Measurements from ENCODE around the gene RALGPS1.

Gene RALGPS1

DNA sequence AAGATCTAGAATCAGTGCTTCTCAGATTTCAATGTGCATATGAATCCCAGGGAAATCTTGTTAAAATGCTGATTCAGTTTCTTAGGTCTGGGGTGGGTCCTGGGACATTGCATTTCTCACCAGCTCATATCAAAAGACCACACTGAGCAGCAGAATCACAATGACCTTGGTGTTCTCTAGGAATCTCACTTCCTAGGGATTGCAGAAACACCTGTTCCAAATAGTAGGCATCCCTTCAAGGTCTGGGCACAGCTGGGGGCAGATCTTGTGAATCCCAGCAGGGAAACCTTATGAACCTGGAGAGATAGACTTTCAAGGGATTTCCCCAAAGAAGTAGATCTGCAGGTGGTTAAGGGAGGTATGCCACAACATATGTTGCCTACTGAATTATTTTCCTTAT lies 341.1 kb downstream of the RALGPS1 start:
- no peak for TF ChIP-seq Cebpa-rat (IDR thresholded peaks at IDR 0.05)
- no peak overlapping the region for H3K27ac ChIP-seq
- H3K9me3 ChIP-seq: no peaks in the 10 kb centered on the region
- no peaks in the 10 kb centered on the region for H4K20me1 ChIP-seq
- H3K4me1 ChIP-seq: no peaks in the 10 kb centered on the region
- H3K4me3 ChIP-seq: no peak overlapping the region
- H3K9ac ChIP-seq: no peak overlapping the region
- H3K27me3 ChIP-seq: no peaks in the 10 kb centered on the region
- no peak overlapping the region for H3K4me2 ChIP-seq
- no peaks in the 10 kb centered on the region for H3K36me3 ChIP-seq

DNA sequence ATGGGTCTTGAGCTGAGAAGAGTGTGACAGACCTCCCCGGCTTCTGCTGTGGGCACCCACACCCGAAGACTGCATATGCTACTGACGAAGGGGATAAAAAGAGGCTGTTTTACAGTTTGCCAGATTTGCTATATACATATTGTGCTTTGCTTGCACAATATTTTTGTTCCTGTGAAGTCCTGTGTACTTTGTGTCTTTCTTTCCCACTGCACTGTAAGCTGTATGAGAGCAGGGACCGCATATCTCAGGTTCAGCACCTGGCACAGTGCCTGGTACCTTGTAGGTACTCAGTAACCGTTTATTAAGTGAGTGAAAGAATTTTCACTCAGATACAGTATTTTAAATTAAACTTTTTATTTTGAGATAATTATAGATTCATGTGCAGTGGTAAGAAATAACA lies 341.7 kb downstream of the RALGPS1 start:
- H3K4me3 ChIP-seq: no peak overlapping the region
- no peak overlapping the region for H3K4me2 ChIP-seq
- H3K9me3 ChIP-seq: no peaks in the 10 kb centered on the region
- no peak overlapping the region for H3K27ac ChIP-seq
- H3K9ac ChIP-seq: no peak overlapping the region
- H3K4me1 ChIP-seq: no peaks in the 10 kb centered on the region
- no peak for TF ChIP-seq Cebpa-rat (IDR thresholded peaks at IDR 0.05)
- H3K36me3 ChIP-seq: no peaks in the 10 kb centered on the region
- no peaks in the 10 kb centered on the region for H3K27me3 ChIP-seq
- no peaks in the 10 kb centered on the region for H4K20me1 ChIP-seq

DNA sequence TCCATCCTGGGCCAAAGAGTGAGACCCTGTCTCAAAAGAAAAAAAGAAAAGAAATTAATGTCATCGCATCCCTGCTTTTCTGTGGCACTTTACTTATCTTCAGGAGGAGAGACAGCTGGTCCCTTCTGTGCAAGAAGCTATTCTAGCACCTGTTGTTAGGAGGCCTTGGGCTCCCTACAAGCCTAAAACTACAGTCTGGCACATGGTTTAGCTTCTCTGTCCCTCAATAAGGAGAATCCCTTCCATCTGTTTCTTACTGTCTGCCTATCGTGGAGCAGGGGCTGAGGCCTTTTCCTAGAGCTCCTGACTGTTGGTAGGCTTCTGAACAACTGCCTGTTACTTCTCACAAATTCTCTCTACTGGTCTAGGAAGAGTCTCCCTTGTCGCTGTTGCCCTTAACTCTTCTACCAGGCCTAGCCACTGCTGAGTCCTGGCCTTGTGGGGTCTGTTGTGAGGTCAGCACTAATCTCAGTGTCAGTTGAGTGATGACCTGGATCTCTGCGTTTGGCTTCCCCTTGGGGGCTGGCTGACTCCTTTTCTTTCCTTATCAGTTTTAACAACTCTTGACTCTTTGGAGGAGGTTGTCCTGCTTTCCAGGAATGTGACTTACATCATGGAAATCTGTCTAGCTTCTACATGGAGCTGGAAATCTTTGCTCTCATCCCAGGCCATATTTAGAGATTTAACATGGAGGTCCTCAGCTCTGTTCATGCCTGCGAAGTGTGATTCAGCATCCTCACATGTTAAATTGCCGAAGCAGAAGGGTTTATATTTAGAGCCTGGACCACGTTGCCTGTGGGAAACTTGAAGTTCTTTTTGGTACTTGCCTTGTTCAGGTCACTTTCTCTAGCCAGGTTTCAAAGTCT lies 344.3 kb downstream of the RALGPS1 start:
- no peak overlapping the region for H3K9ac ChIP-seq
- no peak for TF ChIP-seq Cebpa-rat (IDR thresholded peaks at IDR 0.05)

DNA sequence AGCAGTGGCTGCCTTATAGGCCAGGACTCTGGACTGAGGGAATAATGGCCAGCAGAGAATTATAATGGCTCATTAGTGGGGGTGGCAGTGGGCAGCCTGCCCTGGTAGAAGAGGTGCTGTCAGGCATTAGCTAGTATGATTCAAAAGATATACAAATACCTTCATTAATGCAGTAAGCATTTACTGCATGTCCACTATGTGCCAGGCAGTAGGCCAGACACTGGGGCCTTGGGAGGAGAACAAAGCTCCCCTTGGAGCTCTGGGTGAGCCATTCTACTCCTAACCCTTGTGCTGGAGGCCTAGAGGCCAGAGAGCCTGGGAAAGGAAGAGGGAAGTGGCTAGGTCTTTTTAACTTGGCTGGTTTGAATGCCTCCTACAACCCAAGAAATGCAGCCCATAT lies 348.0 kb downstream of the RALGPS1 start:
- H3K27ac ChIP-seq: no peak overlapping the region
- no peak overlapping the region for H3K4me2 ChIP-seq
- no peaks in the 10 kb centered on the region for H3K9me3 ChIP-seq
- no peaks in the 10 kb centered on the region for H3K4me1 ChIP-seq
- no peaks in the 10 kb centered on the region for H3K36me3 ChIP-seq
- no peaks in the 10 kb centered on the region for H4K20me1 ChIP-seq
- TF ChIP-seq Cebpa-rat (IDR thresholded peaks at IDR 0.05): no peak
- no peaks in the 10 kb centered on the region for H3K27me3 ChIP-seq
- no peak overlapping the region for H3K9ac ChIP-seq
- H3K4me3 ChIP-seq: no peak overlapping the region

More for the DNA sequence above, 344.3 kb downstream of the RALGPS1 start:
- Histone ChIP-seq H3K4me2 (no peak overlapping the region), H3K27me3 (no peaks in the 10 kb centered on the region), H3K27ac (no peak overlapping the region), H3K4me1 (no peaks in the 10 kb centered on the region), H3K9me3 (no peaks in the 10 kb centered on the region), H3K36me3 (no peaks in the 10 kb centered on the region), H4K20me1 (no peaks in the 10 kb centered on the region), H3K4me3 (no peak overlapping the region)

DNA sequence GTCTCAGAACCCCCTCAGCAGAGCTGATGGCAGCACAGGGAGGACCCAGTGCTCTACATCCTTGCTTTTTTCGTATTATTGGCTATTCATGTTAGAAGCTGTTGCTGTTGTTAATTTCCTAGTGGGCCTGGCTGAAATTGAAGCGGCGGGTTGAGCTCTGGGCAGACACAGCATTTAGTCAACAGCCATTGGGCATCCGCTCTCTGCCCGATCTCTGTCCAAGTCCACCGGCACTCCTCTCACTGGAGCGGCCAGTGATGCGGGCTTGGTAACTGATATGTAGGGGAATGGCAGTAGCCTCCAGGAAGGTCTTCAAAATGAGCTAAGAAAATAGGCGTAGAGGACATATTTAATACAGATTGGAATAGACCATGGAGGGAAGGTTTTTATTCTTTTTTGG lies 348.7 kb downstream of the RALGPS1 start:
- Histone ChIP-seq H3K27me3 (no peaks in the 10 kb centered on the region), H3K36me3 (no peaks in the 10 kb centered on the region), H3K4me2 (no peak overlapping the region), H3K27ac (no peak overlapping the region), H3K9me3 (no peaks in the 10 kb centered on the region), H3K4me3 (no peak overlapping the region), H4K20me1 (no peaks in the 10 kb centered on the region), H3K9ac (no peak overlapping the region), H3K4me1 (no peaks in the 10 kb centered on the region)
- TF ChIP-seq Cebpa-rat (IDR thresholded peaks at IDR 0.05): no peak

DNA sequence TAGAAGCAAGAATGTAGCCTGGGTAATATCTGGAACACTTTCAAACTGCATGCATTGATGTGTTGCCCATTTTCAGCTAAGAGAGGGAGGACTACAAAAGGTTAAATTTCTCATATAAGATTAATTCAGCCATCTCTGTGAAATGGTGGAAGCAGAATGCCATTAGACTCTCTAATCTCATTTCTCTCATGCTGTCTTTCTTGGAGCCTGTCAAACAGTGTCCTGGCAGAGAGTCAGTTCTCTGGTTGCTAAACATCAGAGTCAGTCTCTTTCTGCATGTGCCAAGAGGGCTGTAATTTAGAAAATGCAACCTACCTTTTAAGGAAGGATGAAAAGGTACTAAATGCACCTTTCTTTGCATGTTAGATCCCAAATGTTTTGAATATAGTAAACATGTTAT lies 349.1 kb downstream of the RALGPS1 start:
- H3K4me3 ChIP-seq: no peak overlapping the region
- H3K9me3 ChIP-seq: no peaks in the 10 kb centered on the region
- no peak overlapping the region for H3K9ac ChIP-seq
- H3K4me1 ChIP-seq: no peaks in the 10 kb centered on the region
- H3K4me2 ChIP-seq: no peak overlapping the region
- no peaks in the 10 kb centered on the region for H3K27me3 ChIP-seq
- H4K20me1 ChIP-seq: no peaks in the 10 kb centered on the region
- TF ChIP-seq Cebpa-rat (IDR thresholded peaks at IDR 0.05): no peak
- no peak overlapping the region for H3K27ac ChIP-seq
- no peaks in the 10 kb centered on the region for H3K36me3 ChIP-seq

DNA sequence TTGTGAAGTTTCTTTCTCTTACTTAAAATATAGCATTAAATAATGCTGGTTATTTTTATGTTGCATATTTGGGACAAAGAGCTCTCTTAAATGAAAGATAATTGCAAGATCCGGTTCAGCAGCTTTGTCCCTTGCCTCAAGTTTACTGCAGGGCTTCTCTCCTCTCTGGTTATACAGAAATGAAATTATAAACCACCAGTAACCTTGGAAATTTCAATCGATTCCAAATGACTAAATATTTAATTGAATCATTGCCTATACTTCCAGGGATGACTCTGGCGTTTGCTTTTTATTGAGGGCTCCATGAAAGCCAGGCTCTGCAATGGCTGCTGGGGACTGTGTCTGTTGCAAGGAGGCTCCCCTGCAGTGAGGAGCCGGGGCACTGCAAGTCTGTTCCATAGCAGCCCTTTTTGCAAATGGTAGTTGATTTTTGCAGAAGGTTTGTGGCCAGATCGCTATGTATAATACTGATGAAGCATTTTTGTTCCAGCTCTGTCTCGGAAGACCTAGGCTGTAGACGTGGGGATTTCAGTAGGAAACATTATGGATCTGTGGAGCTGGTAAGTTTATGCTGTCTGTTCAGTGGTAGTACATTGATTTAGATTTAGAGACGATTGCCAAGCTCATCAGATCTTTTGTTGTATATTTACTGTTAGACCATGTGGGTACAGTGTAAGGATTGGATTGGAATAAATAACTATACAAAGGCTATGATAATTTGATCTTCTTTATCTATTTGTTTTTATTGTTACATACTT lies 350.1 kb downstream of the RALGPS1 start, which contains the start of gene GARNL3:
Gene GARNL3, plus strand, starts transcription at position 313 of the 758 bp plus-strand sequence. Its CDS starts 104 bp downstream, at position 417.
- Histone ChIP-seq H4K20me1 (no peaks in the 10 kb centered on the region), H3K36me3 (no peaks in the 10 kb centered on the region), H3K9me3 (no peaks in the 10 kb centered on the region), H3K4me1 (no peaks in the 10 kb centered on the region), H3K27ac (no peak within 1 kb of the TSS), H3K27me3 (no peaks in the 10 kb centered on the region), H3K9ac (no peak within 1 kb of the TSS), H3K4me2 (no peak within 1 kb of the TSS), H3K4me3 (no peak within 1 kb of the TSS)
- no peak for TF ChIP-seq Cebpa-rat (IDR thresholded peaks at IDR 0.05)

DNA sequence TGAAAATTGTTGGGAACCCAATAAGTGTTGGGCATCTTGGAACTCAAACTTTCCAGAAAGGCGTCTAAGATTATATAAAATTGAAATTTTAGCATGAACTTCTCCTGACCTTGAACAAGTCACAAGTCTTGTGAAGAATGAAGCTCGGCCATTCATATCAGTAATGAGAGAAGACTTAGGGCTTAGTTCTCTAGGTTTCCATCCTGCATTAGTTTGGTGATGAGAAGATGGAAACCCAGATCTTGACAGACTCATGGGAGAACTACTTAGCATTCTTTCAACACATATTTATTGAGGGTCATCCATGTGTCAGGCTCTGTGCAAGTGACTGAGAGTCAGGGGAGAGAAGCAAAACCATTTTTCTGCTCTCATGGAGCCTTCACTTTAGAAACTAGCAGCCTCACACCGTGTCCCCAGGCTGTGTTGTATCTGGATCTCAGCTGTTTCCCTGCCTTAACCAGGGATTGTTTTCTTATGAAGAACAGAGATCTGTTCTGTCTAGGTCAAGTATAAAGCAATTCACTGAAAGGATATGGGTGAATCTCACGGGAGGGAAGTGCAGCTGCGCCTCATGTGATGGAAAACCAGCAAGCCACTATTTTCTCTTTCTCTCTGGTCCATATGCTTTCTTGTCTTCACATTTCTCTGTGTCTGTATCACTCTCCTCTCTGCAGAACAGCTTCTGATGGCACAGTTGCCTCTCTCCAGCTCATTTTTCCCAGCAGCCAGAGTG lies 353.4 kb downstream of the RALGPS1 start:
- no peaks in the 10 kb centered on the region for H3K4me1 ChIP-seq
- no peak overlapping the region for H3K9ac ChIP-seq
- H4K20me1 ChIP-seq: no peaks in the 10 kb centered on the region
- no peak overlapping the region for H3K4me3 ChIP-seq
- no peaks in the 10 kb centered on the region for H3K27me3 ChIP-seq
- H3K36me3 ChIP-seq: no peaks in the 10 kb centered on the region
- no peaks in the 10 kb centered on the region for H3K9me3 ChIP-seq
- no peak for TF ChIP-seq Cebpa-rat (IDR thresholded peaks at IDR 0.05)
- H3K4me2 ChIP-seq: no peak overlapping the region
- H3K27ac ChIP-seq: no peak overlapping the region

DNA sequence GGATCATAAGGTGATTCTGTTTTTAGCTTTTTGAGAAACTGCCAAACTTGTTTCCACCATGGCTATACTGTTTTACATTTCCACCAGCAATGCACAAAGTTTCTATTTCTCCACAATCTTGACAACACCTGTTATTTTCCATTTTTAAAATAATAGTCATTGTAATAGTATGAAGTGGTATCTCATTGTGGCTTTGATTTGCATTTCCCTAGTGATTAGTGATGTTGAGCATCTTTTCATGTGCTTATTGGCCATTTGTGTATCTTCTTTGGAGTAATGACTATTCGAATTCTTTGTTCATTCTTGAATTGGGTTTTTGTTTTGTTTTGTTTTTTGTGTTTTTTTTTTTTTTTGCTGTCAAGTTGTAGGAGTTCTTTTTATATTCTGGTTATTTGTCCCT lies 354.9 kb downstream of the RALGPS1 start:
- Histone ChIP-seq H4K20me1 (no peaks in the 10 kb centered on the region), H3K9ac (no peak overlapping the region), H3K4me1 (no peaks in the 10 kb centered on the region), H3K27ac (no peak overlapping the region), H3K4me3 (no peak overlapping the region), H3K4me2 (no peak overlapping the region), H3K36me3 (no peaks in the 10 kb centered on the region), H3K9me3 (no peaks in the 10 kb centered on the region), H3K27me3 (no peaks in the 10 kb centered on the region)
- TF ChIP-seq Cebpa-rat (IDR thresholded peaks at IDR 0.05): no peak
